GM23338 (cell line): ENCODE data around the gene ABCF2. TPM values are rescaled to one million over a fixed set of nuclear protein-coding genes. Genes with fewer than 3 reads are reported as not detected.

Experiments
- ATAC-seq: fragments of 200-7000 bp; cut with Tn5 transposase; 3 replicates; pipeline ENCODE4 v1.9.1; 2020
- DNase-seq: peaks from one replicate; pipeline ENCODE4 v3.0.0-alpha.2; 2015; ENCODE audit warnings: low spot score
- H2AFZ ChIP-seq: fragments of 200-600 bp; sonication (generic); 2 replicates; pipeline ENCODE4 v1.8.0; 2016; ENCODE audit warnings: antibody characterized with exemption, mild to moderate bottlenecking, moderate library complexity
- H3F3A ChIP-seq: fragments of 200-600 bp; sonication (generic); replicated peaks from 2 replicates; pipeline ENCODE4 v1.8.0; 2017; ENCODE audit warnings: antibody characterized with exemption, mixed run types, low read depth
- H3K27ac ChIP-seq: fragments of 200-600 bp; sonication (generic); 2 replicates; pipeline ENCODE4 v1.6.1; 2016; ENCODE audit warnings: low read depth
- H3K27me3 ChIP-seq: fragments of 200-600 bp; sonication (generic); 2 replicates; pipeline ENCODE4 v1.8.0; 2016; ENCODE audit warnings: mild to moderate bottlenecking, mixed run types, moderate library complexity; ENCODE audit not compliant: insufficient read depth
- H3K36me3 ChIP-seq: fragments of 200-600 bp; sonication (generic); 2 replicates; pipeline ENCODE4 v1.8.0; 2016; ENCODE audit warnings: mild to moderate bottlenecking; ENCODE audit not compliant: insufficient read depth
- H3K4me1 ChIP-seq: fragments of 200-600 bp; sonication (generic); 2 replicates; pipeline ENCODE4 v1.8.0; 2016; ENCODE audit warnings: mild to moderate bottlenecking, moderate library complexity; ENCODE audit not compliant: insufficient read depth
- H3K4me2 ChIP-seq: fragments of 200-600 bp; sonication (generic); 2 replicates; pipeline ENCODE4 v1.7.1; 2017; ENCODE audit warnings: mixed run types
- H3K4me3 ChIP-seq: fragments of 200-600 bp; sonication (generic); 2 replicates; pipeline ENCODE4 v1.6.1; 2016; ENCODE audit warnings: mixed run types
- H3K79me2 ChIP-seq: fragments of 200-600 bp; sonication (generic); replicated peaks from 2 replicates; pipeline ENCODE4 v1.8.0; 2017; ENCODE audit warnings: mild to moderate bottlenecking; ENCODE audit not compliant: insufficient read depth
- H3K9me2 ChIP-seq: fragments of 200-600 bp; sonication (generic); 2 replicates; pipeline ENCODE4 v1.8.0; 2017; ENCODE audit not compliant: insufficient read depth
- H4K20me1 ChIP-seq: fragments of 200-600 bp; sonication (generic); replicated peaks from 2 replicates; pipeline ENCODE4 v1.8.0; 2017; ENCODE audit warnings: mild to moderate bottlenecking; ENCODE audit not compliant: insufficient read depth
- H3K27ac Mint-ChIP-seq: 2 replicates; pipeline ENCODE4 v1.8.0; 2020; ENCODE audit warnings: inconsistent platforms, mild to moderate bottlenecking, moderate library complexity, mixed read lengths
- H3K27me3 Mint-ChIP-seq: 3 replicates; pipeline ENCODE4 v1.8.0; 2022; ENCODE audit warnings: low read depth, mild to moderate bottlenecking, moderate library complexity, mixed read lengths, inconsistent platforms; ENCODE audit not compliant: insufficient read depth, poor library complexity
- H3K36me3 Mint-ChIP-seq: 3 replicates; pipeline ENCODE4 v1.8.0; 2021; ENCODE audit warnings: low read depth, mild to moderate bottlenecking, inconsistent platforms, moderate library complexity, mixed read lengths
- H3K4me1 Mint-ChIP-seq: 3 replicates; pipeline ENCODE4 v1.8.0; 2020; ENCODE audit warnings: mild to moderate bottlenecking, inconsistent platforms, mixed read lengths
- H3K4me3 Mint-ChIP-seq: 3 replicates; pipeline ENCODE4 v1.8.0; 2021; ENCODE audit warnings: moderate library complexity, mild to moderate bottlenecking, inconsistent platforms, mixed read lengths
- H3K9me3 Mint-ChIP-seq: 3 replicates; pipeline ENCODE4 v1.8.0; 2020; ENCODE audit warnings: moderate library complexity, mild to moderate bottlenecking, inconsistent platforms, mixed read lengths
- CREB1 ChIP-seq: fragments of 250-450 bp; sonication (Bioruptor Pico); IDR thresholded peaks from 2 replicates; pipeline ENCODE4 v1.5.0; 2020; ENCODE audit warnings: low read depth, mild to moderate bottlenecking, moderate library complexity
- EZH2phosphoT487 ChIP-seq: fragments of 200-600 bp; sonication (generic); IDR thresholded peaks from one replicate; pipeline ENCODE4 v1.8.1; 2018; ENCODE audit warnings: antibody characterized with exemption; ENCODE audit not compliant: unreplicated experiment
- JUNB ChIP-seq: IDR thresholded peaks from one replicate; pipeline ENCODE4 v1.6.1; 2016; ENCODE audit warnings: antibody characterized with exemption; ENCODE audit not compliant: unreplicated experiment
- NANOG ChIP-seq: IDR thresholded peaks from 2 replicates; pipeline ENCODE4 v1.6.1; 2016; ENCODE audit warnings: antibody characterized with exemption, borderline replicate concordance
- POLR2AphosphoS5 ChIP-seq: IDR thresholded peaks from 2 replicates; pipeline ENCODE4 v1.6.1; 2016; ENCODE audit warnings: antibody characterized with exemption, low read depth
- STAT1 ChIP-seq: IDR thresholded peaks from one replicate; pipeline ENCODE4 v1.6.1; 2016; ENCODE audit warnings: antibody characterized with exemption; ENCODE audit not compliant: unreplicated experiment
- ZNF331 ChIP-seq: fragments of 250-450 bp; sonication (Bioruptor Pico); IDR thresholded peaks from 2 replicates; pipeline ENCODE4 v1.5.0; 2020; ENCODE audit warnings: low read depth, mild to moderate bottlenecking, moderate library complexity
- polyA plus RNA-seq: library from polyadenylated mRNA; unstranded; fragments of >200 nt; fragmentation: Nextera tagmentation; extraction: Ambion mirVana; gene quantifications from 2 replicates; pipeline ENCODE4 v1.2.1, GENCODE V29; 2016
- total RNA-seq: library from RNA; depleted of rRNA; stranded (reverse); fragments of >200 nt; shearing (Covaris generic); gene quantifications from 2 replicates; pipeline ENCODE4 v1.2.3, GENCODE V29; 2014
- TF ChIP-seq, protein P1 (sequence below): IDR thresholded peaks from 2 replicates; pipeline ENCODE4 v1.6.1; 2016; ENCODE audit warnings: antibody characterized with exemption
- TF ChIP-seq, protein P2 (sequence below), 2 experiments: fragments of 200-600 bp in 1 of 2; sonication (generic) in 1 of 2; conservative IDR thresholded peaks; 2 replicates each; pipeline versions ENCODE4 v1.5.1 to v1.6.1; 2016 to 2017; ENCODE audit warnings: antibody characterized with exemption in 2 of 2, low read depth in 2 of 2, mild to moderate bottlenecking in 2 of 2, moderate library complexity in 1 of 2

ABCF2 gene
- total and polyA plus RNA-seq, 2 experiments from 2014 or later, result 18.7 to 58.7 TPM

- TF ChIP-seq NANOG (no peak), ZNF331 (CRISPR knock-in tag) (no peak), EZH2phosphoT487 (no peak)
- Histone ChIP-seq H2AFZ (no peak overlapping the region), H3K9me2 (no peaks in the 10 kb centered on the region), H3K27ac (no peak overlapping the region), H3K27me3 (peaks cover 28% of the 10 kb centered on the region), H4K20me1 (peaks cover 8% of the 10 kb centered on the region; the same call in 1 of the 2 replicates), H3K36me3 (no peaks in the 10 kb centered on the region), H3F3A (0 out of 2 replicates have a peak, but pooled peaks cover 5% of the 10 kb centered on the region), H3K4me2 (no peak overlapping the region), H3K4me1 (peaks cover 25% of the 10 kb centered on the region; the same call in 1 of the 2 replicates), H3K4me3 (no peak overlapping the region), H3K79me2 (no peaks in the 10 kb centered on the region)
- DNase-seq (no peak), ATAC-seq (no peak)
- Mint-ChIP-seq H3K4me3 (no peak overlapping the region), H3K36me3 (peaks cover 5% of the 10 kb centered on the region), H3K9me3 (no peaks in the 10 kb centered on the region; the same call in 2 of the 3 replicates), H3K4me1 (peaks cover 46% of the 10 kb centered on the region), H3K27ac (no peak overlapping the region), H3K27me3 (peaks cover 28% of the 10 kb centered on the region)
These were observed 14.7 kb upstream of the ABCF2 start for GRCh38 chr7:151241755-151242096.

GRCh38 chr7:151240942-151241754, 14.1 kb upstream of the ABCF2 start:
- no peak overlapping the region for H3K4me3 Mint-ChIP-seq
- Histone ChIP-seq H3K36me3 (no peaks in the 10 kb centered on the region), H3K27ac (no peak overlapping the region)

GRCh38 chr7:151240536-151240935, 13.5 kb upstream of the ABCF2 start:
- Histone ChIP-seq H3F3A (no peaks in the 10 kb centered on the region), H3K4me1 (peaks cover 15% of the 10 kb centered on the region; the same call in 1 of the 2 replicates), H3K27me3 (peaks cover 17% of the 10 kb centered on the region), H3K4me2 (no peak overlapping the region), H3K79me2 (no peaks in the 10 kb centered on the region), H3K27ac (no peak overlapping the region), H3K4me3 (no peak overlapping the region), H2AFZ (no peak overlapping the region), H3K9me2 (no peaks in the 10 kb centered on the region), H4K20me1 (peaks cover 8% of the 10 kb centered on the region; the same call in 1 of the 2 replicates), H3K36me3 (no peaks in the 10 kb centered on the region)
- Mint-ChIP-seq H3K9me3 (no peaks in the 10 kb centered on the region), H3K4me1 (peaks cover 37% of the 10 kb centered on the region), H3K36me3 (peaks cover 12% of the 10 kb centered on the region), H3K27ac (peak overlapping the region; percentile 32; the same call in 1 of the 2 replicates), H3K27me3 (peaks cover 21% of the 10 kb centered on the region), H3K4me3 (no peak overlapping the region)
- DNase-seq, result no peak
- ATAC-seq, result no peak
- TF ChIP-seq CREB1 (CRISPR knock-in tag), result no peak
- no peak for TF ChIP-seq STAT1
- no peak for TF ChIP-seq POLR2AphosphoS5
- no peak for TF ChIP-seq ZNF331 (CRISPR knock-in tag)
- TF ChIP-seq, protein P1, sequence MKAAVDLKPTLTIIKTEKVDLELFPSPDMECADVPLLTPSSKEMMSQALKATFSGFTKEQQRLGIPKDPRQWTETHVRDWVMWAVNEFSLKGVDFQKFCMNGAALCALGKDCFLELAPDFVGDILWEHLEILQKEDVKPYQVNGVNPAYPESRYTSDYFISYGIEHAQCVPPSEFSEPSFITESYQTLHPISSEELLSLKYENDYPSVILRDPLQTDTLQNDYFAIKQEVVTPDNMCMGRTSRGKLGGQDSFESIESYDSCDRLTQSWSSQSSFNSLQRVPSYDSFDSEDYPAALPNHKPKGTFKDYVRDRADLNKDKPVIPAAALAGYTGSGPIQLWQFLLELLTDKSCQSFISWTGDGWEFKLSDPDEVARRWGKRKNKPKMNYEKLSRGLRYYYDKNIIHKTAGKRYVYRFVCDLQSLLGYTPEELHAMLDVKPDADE, result no peak
- no peak for TF ChIP-seq EZH2phosphoT487
- TF ChIP-seq, protein P2, sequence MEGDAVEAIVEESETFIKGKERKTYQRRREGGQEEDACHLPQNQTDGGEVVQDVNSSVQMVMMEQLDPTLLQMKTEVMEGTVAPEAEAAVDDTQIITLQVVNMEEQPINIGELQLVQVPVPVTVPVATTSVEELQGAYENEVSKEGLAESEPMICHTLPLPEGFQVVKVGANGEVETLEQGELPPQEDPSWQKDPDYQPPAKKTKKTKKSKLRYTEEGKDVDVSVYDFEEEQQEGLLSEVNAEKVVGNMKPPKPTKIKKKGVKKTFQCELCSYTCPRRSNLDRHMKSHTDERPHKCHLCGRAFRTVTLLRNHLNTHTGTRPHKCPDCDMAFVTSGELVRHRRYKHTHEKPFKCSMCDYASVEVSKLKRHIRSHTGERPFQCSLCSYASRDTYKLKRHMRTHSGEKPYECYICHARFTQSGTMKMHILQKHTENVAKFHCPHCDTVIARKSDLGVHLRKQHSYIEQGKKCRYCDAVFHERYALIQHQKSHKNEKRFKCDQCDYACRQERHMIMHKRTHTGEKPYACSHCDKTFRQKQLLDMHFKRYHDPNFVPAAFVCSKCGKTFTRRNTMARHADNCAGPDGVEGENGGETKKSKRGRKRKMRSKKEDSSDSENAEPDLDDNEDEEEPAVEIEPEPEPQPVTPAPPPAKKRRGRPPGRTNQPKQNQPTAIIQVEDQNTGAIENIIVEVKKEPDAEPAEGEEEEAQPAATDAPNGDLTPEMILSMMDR (conservative IDR thresholded peaks at IDR 0.05; ENCODE audit: low read depth in 2 of 2), result no peak
- no peak for TF ChIP-seq JUNB

More at GRCh38 chr7:151240942-151241754, 14.1 kb upstream of the ABCF2 start:
- H3K27me3 Mint-ChIP-seq, result peaks cover 26% of the 10 kb centered on the region
- no peak overlapping the region for H3K4me3 ChIP-seq
- no peak for DNase-seq
- H3K79me2 ChIP-seq, result no peaks in the 10 kb centered on the region
- H4K20me1 ChIP-seq, result peaks cover 8% of the 10 kb centered on the region; the same call in 1 of the 2 replicates
- TF ChIP-seq NANOG (no peak), POLR2AphosphoS5 (peak; percentile 10; the same call in 1 of the 2 replicates)
- no peak overlapping the region for H2AFZ ChIP-seq
- H3K9me2 ChIP-seq, result no peaks in the 10 kb centered on the region
- no peak overlapping the region for H3K4me2 ChIP-seq
- peaks cover 19% of the 10 kb centered on the region; the same call in 1 of the 2 replicates for H3K4me1 ChIP-seq
- H3K4me1 Mint-ChIP-seq, result peaks cover 41% of the 10 kb centered on the region
- 0 out of 2 replicates have a peak, but pooled peaks cover 4% of the 10 kb centered on the region for H3F3A ChIP-seq
- H3K27me3 ChIP-seq, result peaks cover 23% of the 10 kb centered on the region
- H3K36me3 Mint-ChIP-seq, result peaks cover 10% of the 10 kb centered on the region
- H3K27ac Mint-ChIP-seq, result peak overlapping the region; percentile 78; the same call in 1 of the 2 replicates
- no peaks in the 10 kb centered on the region; the same call in 2 of the 3 replicates for H3K9me3 Mint-ChIP-seq
- no peak for ATAC-seq
